Thoracic aorta (tissue), 2 donors: ENCODE results near the gene TK2. TPM values are rescaled to one million over a fixed set of nuclear protein-coding genes. Genes with fewer than 3 reads are reported as not detected.

Experiments used
- ATAC-seq: fragments of 150-250 bp; one replicate; pipeline ENCODE4 v1.8.0; 2017; ENCODE audit warnings: low read depth; ENCODE audit not compliant: insufficient number of reproducible peaks, low FRiP score
- DNase-seq: peaks from one replicate; pipeline ENCODE4 v3.0.0-alpha.2; 2020; ENCODE audit warnings: low spot score
- H3K27ac ChIP-seq, 2 donors: fragments of 200-600 bp; sonication (generic); 1 replicate in 1 of 2; 2 replicates in 1 of 2; pipeline ENCODE4 v1.5.1; 2016; ENCODE audit warnings: mild to moderate bottlenecking in 2 of 2, moderate library complexity in 2 of 2
- H3K27me3 ChIP-seq: fragments of 200-600 bp; sonication (generic); replicated peaks from 2 replicates; pipeline ENCODE4 v1.6.0; 2016; ENCODE audit warnings: mild to moderate bottlenecking; ENCODE audit not compliant: insufficient read depth
- H3K36me3 ChIP-seq: fragments of 200-600 bp; sonication (generic); one replicate; pipeline ENCODE4 v1.5.1; 2016
- H3K4me1 ChIP-seq, 2 donors: fragments of 200-600 bp; sonication (generic); 1 replicate in 1 of 2; 2 replicates in 1 of 2; pipeline versions ENCODE4 v1.5.1 to v1.6.0; 2016; ENCODE audit warnings: low read depth in 2 of 2, mild to moderate bottlenecking in 1 of 2; ENCODE audit not compliant: control insufficient read depth in 1 of 2
- H3K4me3 ChIP-seq: fragments of 200-600 bp; sonication (generic); 2 replicates; pipeline ENCODE4 v1.5.1; 2016; ENCODE audit warnings: mild to moderate bottlenecking
- H3K9me3 ChIP-seq: fragments of 200-600 bp; sonication (generic); 2 replicates; pipeline ENCODE4 v1.5.1; 2016
- CTCF ChIP-seq: fragments of 200-600 bp; sonication (generic); IDR thresholded peaks from one replicate; pipeline ENCODE4 v1.5.1; 2019; ENCODE audit warnings: antibody characterized with exemption
- total RNA-seq, 2 donors: library from RNA; depleted of rRNA; stranded (reverse); fragments of >200 nt; gene quantifications; one replicate each; pipeline versions ENCODE4 v1.1.0 to v1.2.3, GENCODE V29; 2016

Gene TK2
- total RNA-seq, 2 donors from 2014 or later = 41.7 to 55.5 TPM

GRCh38 chr16:66460703-66461102, 89.2 kb downstream of the TK2 start:
- no peaks in the 10 kb centered on the region for H3K4me1 ChIP-seq
- no peak overlapping the region for H3K4me3 ChIP-seq
- DNase-seq (no peak), ATAC-seq (no peak)
- no peaks in the 10 kb centered on the region for H3K27me3 ChIP-seq
- no peak for TF ChIP-seq CTCF
- H3K27ac ChIP-seq = no peak overlapping the region
- H3K36me3 ChIP-seq = no peaks in the 10 kb centered on the region
- H3K9me3 ChIP-seq = no peaks in the 10 kb centered on the region

GRCh38 chr16:66459878-66460277, 90.0 kb downstream of the TK2 start:
- Histone ChIP-seq H3K4me3 (no peak overlapping the region), H3K4me1 (no peaks in the 10 kb centered on the region), H3K36me3 (no peaks in the 10 kb centered on the region), H3K9me3 (no peaks in the 10 kb centered on the region), H3K27ac (no peak overlapping the region), H3K27me3 (no peaks in the 10 kb centered on the region)
- TF ChIP-seq CTCF = no peak
- no peak for DNase-seq
- no peak for ATAC-seq

GRCh38 chr16:66458853-66459252, 91.1 kb downstream of the TK2 start:
- no peak for DNase-seq
- ATAC-seq = no peak
- no peaks in the 10 kb centered on the region for H3K27me3 ChIP-seq
- TF ChIP-seq CTCF = no peak
- no peaks in the 10 kb centered on the region for H3K36me3 ChIP-seq
- no peak overlapping the region for H3K4me3 ChIP-seq
- no peaks in the 10 kb centered on the region for H3K9me3 ChIP-seq
- no peaks in the 10 kb centered on the region for H3K4me1 ChIP-seq
- no peak overlapping the region for H3K27ac ChIP-seq

- Histone ChIP-seq H3K27ac (no peak overlapping the region), H3K27me3 (no peaks in the 10 kb centered on the region), H3K9me3 (no peaks in the 10 kb centered on the region), H3K4me3 (no peak overlapping the region), H3K4me1 (no peaks in the 10 kb centered on the region), H3K36me3 (no peaks in the 10 kb centered on the region)
- no peak for TF ChIP-seq CTCF
- no peak for DNase-seq
- no peak for ATAC-seq
Observed at GRCh38 chr16:66458292-66458691, 91.6 kb downstream of the TK2 start.

Other genes starting within 250 kb of the TK2 start
- 10 to 100 TPM; 21.1 to 40.0 TPM for gene CDH5, start 183.4 kb downstream of the TK2 start, total RNA-seq
- gene BEAN1, start 122.8 kb downstream of the TK2 start, total RNA-seq = under 1 TPM in 1 of 2 donors, not detected in 1; 0.28 TPM
- gene CKLF, start 2.5 kb upstream of the TK2 start, total RNA-seq = 10 to 100 TPM; 23.4 to 39.8 TPM
- gene CMTM1, start 16.3 kb upstream of the TK2 start, total RNA-seq = 1 to 10 TPM in 1 of 2 donors, under 1 TPM in 1; 0.81 to 7.5 TPM
- 1 to 10 TPM in 1 of 2 donors, not detected in 1; 1.7 TPM for gene CMTM2, start 29.3 kb upstream of the TK2 start, total RNA-seq
- 10 to 100 TPM; 16.6 to 20.7 TPM for gene CMTM3, start 54.6 kb upstream of the TK2 start, total RNA-seq
- gene CMTM4, start 146.6 kb upstream of the TK2 start, total RNA-seq = 10 to 100 TPM; 12.0 to 25.7 TPM
- 100 to 1,000 TPM; 110 to 200 TPM for gene DYNC1LI2, start 201.5 kb upstream of the TK2 start, total RNA-seq